DLD1 (cell line): Measurements from ENCODE around the gene SUGP2.
"Not testable (repeated sequence)": the region's sequence is repeated elsewhere in the genome, so short reads cannot be mapped to it uniquely, and the experiment has no call there.

Experiments
- in situ Hi-C: cut with HindIII; loops from 2 replicates; pipeline ENCODE4 v1.10.0; 2017; ENCODE audit warnings: low sequenced_read_pairs

SUGP2 gene

GRCh38 chr19:19033176-19033425, 216 bp downstream of the SUGP2 start:
- in situ Hi-C loops: no loop called here

GRCh38 chr19:19032420-19033175, 719 bp downstream of the SUGP2 start:
- in situ Hi-C loops: no loop called here

DNA sequence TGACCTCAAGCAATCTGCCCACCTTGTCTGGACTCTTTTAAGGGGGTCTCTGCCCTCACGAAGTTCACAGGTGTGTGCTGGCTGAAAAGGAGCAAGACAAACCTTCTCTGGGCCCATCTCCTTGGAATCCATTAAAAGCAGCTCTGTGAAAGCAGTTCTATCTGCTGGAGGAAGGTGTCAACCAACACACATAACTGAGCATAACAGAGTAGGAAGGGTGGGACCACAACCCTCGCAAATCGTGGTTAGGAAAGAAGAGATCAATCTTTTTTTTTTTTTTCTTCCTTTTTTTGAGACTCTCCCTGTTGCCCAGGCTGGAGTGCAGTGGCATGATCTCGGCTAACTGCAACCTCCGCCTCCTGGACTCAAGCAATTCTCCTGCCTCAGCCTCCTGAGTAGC, 1.4 kb downstream of the SUGP2 start:
- in situ Hi-C loops: no loop called here

DNA sequence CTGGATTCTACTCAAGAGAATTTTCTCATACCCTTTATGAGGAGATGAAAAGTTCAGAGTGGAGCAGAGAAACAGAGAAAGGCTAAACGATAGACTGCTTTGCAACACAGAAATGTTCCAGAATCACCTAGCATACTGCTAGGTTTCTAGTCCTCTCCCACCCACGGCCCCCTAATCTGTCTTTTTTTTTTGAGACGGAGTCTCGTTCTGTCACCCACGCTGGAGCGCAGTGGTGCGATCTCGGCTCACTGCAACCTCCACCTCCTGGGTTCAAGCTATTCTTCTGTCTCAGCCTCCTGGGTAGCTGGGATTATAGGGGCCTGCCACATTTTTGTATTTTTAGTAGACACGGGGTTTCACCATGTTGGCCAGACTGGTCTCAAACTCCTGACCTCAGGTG, 4.8 kb downstream of the SUGP2 start:
- in situ Hi-C loops: no loop called here

GRCh38 chr19:19027228-19027627, 6.1 kb downstream of the SUGP2 start:
- in situ Hi-C loops: no loop called here

GRCh38 chr19:19026299-19026971, 6.9 kb downstream of the SUGP2 start:
- in situ Hi-C loops: no loop called here

- in situ Hi-C loops: no loop called here
Measured at GRCh38 chr19:19025861-19026260, 7.5 kb downstream of the SUGP2 start.

GRCh38 chr19:19023376-19023775, 9.9 kb downstream of the SUGP2 start:
- in situ Hi-C loops: not testable (repeated sequence)

- in situ Hi-C loops: no loop called here
Measured at GRCh38 chr19:19022380-19022961, 10.8 kb downstream of the SUGP2 start.

- in situ Hi-C loops: no loop called here
Measured at GRCh38 chr19:19021115-19021514, 12.2 kb downstream of the SUGP2 start.

DNA sequence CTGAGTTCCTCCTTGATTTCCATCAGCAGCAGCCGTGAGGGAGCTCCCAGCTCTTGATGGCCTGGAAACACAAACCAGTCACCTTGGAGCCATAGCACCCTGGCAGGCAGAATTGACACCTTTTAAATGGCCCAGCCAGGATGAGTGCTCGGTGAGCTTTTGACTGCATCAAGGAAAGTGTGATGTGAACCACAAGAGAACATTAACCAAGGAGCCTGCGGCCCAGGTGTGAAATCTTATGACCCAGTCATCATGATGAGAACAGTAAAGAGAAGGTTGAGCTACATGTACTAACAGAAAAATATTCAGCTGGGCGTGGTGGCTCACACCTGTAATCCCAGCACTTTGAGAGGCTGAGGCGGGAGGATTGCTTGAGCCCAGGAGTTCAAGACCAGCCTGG, 22.8 kb downstream of the SUGP2 start:
- in situ Hi-C loops: no loop called here

GRCh38 chr19:19009951-19010350, 23.4 kb downstream of the SUGP2 start:
- in situ Hi-C loops: no loop called here

GRCh38 chr19:19006213-19006612, 27.1 kb downstream of the SUGP2 start:
- in situ Hi-C loops: no loop called here

- in situ Hi-C loops: no loop called here
Measured at GRCh38 chr19:19004144-19004543, 29.2 kb downstream of the SUGP2 start.

DNA sequence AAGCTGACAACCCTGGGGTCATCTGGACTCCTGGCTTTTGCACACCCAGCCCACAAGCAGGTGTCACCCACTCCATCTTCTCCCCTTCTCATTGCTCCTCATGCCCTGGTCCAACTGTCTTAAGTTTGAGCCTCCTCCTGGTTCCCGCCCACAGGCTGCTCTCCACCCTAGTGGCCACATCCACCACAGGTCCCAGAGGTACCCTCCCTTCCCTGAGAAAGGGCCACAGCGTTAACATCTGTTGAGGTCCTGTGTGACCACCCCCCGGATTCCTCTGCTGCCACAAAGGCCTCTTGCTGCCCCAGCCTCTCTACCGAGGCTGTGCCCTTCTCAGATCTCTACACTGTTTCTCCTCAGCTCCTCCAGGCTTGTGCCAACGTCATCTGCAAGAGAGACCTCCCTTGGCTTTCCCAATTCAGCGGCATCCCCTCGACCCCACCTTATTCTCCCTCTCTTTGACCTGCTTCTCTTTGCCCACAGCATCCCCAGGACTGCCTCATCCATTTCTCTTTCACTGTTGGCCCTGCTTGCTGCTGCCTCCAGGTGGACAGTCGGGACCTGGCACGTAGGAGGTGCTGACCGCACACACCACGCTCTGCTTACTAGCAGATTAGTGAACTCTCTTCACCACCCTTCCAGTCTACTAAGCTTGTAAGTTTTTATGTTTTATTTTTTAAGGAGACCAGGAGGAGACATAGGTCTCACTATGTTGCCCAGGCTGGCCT, 33.3 kb downstream of the SUGP2 start:
- in situ Hi-C loops: no loop called here

GRCh38 chr19:18999016-18999758, 34.1 kb downstream of the SUGP2 start:
- in situ Hi-C loops: no loop called here

- in situ Hi-C loops: no loop called here
Measured at GRCh38 chr19:18998276-18998675, 35.0 kb downstream of the SUGP2 start.

DNA sequence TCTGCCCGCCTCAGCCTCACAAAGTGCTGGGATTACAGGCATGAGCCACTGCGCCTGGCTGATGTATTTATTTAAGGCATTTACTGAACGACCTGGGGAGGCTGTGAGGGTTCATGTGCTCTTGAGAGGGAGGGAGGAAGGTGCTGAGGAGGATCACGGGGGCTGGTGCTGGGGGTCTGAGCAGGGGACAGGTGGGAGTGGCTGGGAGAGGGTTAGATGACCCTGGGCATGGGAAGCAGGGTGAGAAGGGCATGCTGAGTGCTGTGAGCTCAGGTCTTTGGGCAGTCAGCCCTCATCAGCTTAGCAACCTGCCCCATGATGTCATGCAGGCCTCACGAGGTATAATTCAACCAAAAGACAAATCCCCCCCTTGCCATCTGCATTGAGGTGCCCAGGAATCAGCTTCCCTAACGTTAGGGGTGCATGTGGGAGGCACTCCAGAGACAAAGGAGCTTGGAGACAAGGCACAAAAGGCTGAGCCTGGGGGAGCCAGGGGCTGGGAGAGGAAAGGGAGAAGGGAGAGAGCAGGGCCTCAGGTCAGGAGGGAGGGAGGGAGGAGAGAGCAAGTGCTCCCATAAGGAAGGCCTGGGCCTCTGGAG, 36.4 kb downstream of the SUGP2 start:
- in situ Hi-C loops: no loop called here

- in situ Hi-C loops: no loop called here
Measured at GRCh38 chr19:18996351-18996750, 37.0 kb downstream of the SUGP2 start.

GRCh38 chr19:18995804-18996241, 37.5 kb downstream of the SUGP2 start:
- in situ Hi-C loops: no loop called here

DNA sequence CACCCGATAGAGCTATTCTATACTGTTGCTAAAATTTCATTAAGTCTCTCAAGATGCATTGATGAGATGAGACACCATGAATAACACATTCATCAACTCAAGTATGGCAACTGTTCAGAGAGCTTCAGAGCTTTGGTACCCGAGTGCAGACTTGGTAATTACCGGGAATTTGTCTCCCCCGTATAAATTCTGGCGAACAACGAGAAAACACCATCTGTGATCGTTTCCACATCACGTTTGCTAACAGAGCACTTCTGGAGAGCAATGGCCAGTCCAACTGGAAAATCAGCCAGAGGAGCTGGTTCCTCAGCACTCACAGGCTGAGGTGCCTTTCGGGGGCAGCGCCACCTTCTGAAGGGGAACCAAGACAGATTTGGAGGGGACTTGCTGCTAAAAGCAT, 40.2 kb downstream of the SUGP2 start:
- in situ Hi-C loops: no loop called here
